RCC 7860 (cell line): ENCODE measurements around the gene CHCHD2.
"Not testable (repeated sequence)": the region's sequence is repeated elsewhere in the genome, so short reads cannot be mapped to it uniquely, and the experiment has no call there.

Experiments
- DNase-seq: peaks from one replicate; pipeline ENCODE4 v3.0.0-alpha.2; 2015; ENCODE audit warnings: low spot score
- FAIRE-seq: peaks from 2 replicates; lab custom pipeline; 2012; peaks lifted over from hg19 to GRCh38; lab: Jason Lieb, UNC

CHCHD2 gene

DNA sequence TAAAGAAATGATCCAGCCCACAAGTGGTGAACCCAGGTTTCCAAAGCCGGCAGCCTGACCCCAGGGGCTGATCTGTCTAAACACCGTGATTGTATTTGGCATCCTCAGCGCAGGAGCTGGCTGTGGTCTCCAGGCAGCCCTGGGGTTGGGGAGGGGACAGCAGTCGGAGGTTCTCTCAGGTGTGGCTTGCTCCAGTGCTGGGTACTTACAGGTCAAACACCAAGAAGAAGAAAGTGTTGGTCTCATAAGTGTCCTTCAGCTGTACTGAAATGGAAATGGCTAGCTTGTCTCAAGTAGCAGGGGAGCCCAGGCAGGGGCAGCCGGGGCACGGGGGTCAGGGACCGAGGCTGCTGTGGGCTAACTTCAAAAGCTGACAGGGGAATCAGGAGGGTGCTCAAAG lies 19.5 kb downstream of the CHCHD2 start:
- no peak for DNase-seq
- no peak for FAIRE-seq

DNA sequence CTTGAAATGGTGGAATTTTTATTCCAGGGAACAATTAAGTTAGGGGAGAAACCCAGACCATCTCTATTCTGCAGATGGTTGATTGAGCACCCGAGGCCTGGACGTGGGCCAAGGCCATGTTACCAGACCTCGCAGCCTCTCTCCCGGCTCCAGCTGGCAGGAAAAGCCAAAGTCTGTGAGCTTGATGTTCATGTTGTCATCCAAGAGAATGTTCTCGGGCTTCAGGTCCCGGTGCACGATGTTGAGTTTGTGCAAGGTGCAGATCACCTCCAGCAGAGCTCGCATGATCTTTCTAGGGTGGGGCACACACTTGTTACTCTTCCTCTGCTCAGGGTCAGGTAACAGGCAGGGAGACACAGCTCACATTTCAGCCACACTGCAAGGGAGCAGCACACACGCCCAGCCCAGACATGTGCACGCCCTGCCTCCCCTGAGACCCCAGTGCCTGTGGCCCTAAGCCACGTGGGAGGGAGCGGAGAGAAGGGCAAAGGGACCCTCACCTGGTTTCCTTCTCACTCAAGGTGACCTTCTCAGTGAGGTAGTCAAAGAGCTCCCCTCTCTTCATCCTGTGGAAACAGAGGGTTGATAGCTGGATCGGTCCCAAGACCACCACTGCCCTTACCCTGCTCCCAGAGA lies 23.0 kb downstream of the CHCHD2 start:
- no peak for DNase-seq
- FAIRE-seq = no peak

GRCh38 chr7:56081626-56082340 lies 24.5 kb downstream of the CHCHD2 start:
- no peak for FAIRE-seq
- DNase-seq = no peak

GRCh38 chr7:56080726-56081435 lies 25.4 kb downstream of the CHCHD2 start:
- not testable (repeated sequence) for FAIRE-seq, DNase-seq

GRCh38 chr7:56079450-56080185 lies 26.7 kb downstream of the CHCHD2 start:
- DNase-seq (no peak), FAIRE-seq (no peak)

DNA sequence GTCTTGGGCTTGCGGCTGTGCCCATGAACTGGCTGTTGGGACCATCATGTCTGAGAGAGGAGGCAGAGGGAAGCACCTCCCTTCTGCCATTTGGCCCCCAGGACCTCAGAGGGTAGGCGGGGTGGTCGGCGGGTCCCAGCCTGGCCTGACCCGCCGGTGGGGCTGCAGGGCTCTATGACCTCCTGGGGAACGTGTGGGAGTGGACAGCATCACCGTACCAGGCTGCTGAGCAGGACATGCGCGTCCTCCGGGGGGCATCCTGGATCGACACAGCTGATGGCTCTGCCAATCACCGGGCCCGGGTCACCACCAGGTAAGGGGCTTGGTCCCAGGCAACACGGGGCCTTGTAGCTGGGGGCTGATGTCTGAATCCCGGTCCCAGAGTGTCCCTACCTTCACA lies 28.1 kb downstream of the CHCHD2 start:
- FAIRE-seq (no peak), DNase-seq (no peak)

DNA sequence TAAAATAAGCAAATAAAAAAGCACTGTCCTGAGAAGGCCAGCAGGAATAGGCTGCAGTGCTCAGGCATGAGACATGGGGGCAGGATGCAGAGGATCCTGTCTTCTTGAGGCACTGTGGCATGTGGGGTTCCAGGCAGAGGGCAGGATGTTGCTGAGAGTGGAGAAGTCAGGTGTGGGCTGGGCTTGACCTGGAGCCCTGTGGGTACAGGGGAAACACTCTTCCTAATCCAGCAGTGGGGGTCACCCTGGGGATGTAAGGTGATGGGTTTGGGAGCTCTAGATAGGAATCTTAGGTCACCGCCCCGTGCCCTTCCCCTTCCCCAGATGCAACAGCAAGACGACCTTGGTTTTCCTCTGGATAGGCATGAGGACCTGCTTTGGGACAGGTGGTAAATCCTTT lies 28.6 kb downstream of the CHCHD2 start:
- DNase-seq (no peak), FAIRE-seq (no peak)

DNA sequence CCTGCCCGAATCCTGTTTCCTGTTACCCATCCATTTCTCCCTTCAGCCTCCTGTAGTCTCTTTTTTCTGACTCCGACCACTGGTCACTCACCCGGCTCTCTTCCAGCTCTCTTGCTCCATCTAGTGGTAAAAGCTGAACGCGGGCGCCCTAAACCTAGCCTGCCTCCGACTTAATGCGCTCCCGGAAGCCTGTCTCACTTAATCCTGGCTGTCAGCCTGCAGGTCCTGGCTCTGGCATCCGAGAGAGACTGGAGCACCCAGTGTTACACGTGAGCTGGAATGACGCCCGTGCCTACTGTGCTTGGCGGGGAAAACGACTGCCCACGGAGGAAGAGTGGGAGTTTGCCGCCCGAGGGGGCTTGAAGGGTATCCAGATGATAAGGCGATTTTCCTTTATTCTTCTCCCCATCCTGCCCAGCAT lies 31.9 kb downstream of the CHCHD2 start:
- peak; percentile 78 for DNase-seq
- FAIRE-seq = peak; percentile 48

DNA sequence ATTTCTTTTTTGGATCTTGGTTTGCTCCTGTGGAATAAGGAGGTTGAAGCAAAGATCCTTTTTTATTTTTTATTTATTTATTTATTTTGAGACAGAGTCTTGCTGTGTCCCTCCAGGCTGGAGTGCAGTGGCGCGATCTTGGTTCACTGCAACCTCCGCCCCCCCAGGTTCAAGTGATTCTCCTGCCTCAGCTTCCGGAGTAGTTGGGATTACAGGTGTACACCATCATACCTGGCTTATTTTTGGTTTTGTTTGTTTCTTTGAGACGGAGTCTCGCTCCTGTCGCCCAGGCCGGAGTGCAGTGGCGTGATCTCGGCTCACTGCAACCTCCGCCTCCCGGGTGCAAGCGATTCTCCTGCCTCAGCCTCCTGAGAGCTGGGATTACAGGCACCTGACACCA lies 39.9 kb downstream of the CHCHD2 start:
- DNase-seq, FAIRE-seq: not testable (repeated sequence)

DNA sequence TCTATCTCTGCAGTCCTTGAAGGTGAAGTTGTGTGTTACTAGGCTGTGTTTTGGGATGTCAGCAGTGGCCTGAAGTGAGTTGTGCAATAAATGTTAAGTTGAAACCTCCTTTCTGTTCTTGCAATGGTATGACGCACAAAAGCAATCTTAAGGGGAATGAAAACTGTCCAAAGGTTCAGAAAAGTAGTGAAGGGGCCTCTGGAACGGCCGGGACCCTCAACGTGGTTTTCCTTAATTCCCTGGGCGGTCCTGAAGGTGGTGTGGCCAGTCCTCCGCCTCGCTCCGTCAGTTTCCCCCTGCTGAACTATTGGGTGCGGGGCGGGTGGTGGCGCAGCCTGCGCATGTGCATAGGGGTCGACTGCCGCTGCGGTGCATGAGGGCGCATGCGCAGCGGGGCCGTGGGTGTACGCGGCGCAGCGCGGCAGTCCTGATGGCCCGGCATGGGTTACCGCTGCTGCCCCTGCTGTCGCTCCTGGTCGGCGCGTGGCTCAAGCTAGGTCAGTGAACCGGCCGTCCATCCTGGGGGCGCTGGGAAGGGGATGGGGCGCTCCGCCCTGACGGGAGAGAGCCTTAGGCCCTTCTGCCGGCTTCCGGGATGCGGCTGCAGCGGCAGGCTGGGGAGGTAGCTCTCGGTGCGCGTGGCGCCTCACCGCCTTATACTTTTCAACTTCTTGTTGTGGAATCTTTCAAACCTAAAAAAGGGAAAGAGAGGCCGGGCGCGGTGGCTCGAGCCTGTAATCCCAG lies 42.2 kb downstream of the CHCHD2 start, which contains the start of gene SUMF2:
TSS of gene SUMF2 (plus strand) at position 405 of the 744 bp plus-strand sequence. CDS start at position 431, 26 bp downstream.
- FAIRE-seq (no peak), DNase-seq (peak; percentile 89)

GRCh38 chr7:56063500-56063881 lies 42.8 kb downstream of the CHCHD2 start:
- FAIRE-seq = no peak
- no peak for DNase-seq

GRCh38 chr7:56062382-56062781 lies 43.9 kb downstream of the CHCHD2 start:
- peak; percentile 65 for DNase-seq
- peak; percentile 82 for FAIRE-seq

- no peak for DNase-seq
- no peak for FAIRE-seq
Observed at GRCh38 chr7:56053993-56054392, 52.3 kb downstream of the CHCHD2 start.

- no peak for FAIRE-seq
- DNase-seq = no peak
Observed at GRCh38 chr7:56053379-56053778, 52.9 kb downstream of the CHCHD2 start.
